Measurements from ENCODE around the gene DDA1. TPM values are rescaled to one million over a fixed set of nuclear protein-coding genes. Genes with fewer than 3 reads are reported as not detected.

DDA1 gene
- total and polyA plus RNA-seq, 9 of the 15 experiments (the other 6 are each of a cell fraction or from before 2014, with no cell fraction given): 1.4 to 83.8 (median 33.8) TPM

DNA sequence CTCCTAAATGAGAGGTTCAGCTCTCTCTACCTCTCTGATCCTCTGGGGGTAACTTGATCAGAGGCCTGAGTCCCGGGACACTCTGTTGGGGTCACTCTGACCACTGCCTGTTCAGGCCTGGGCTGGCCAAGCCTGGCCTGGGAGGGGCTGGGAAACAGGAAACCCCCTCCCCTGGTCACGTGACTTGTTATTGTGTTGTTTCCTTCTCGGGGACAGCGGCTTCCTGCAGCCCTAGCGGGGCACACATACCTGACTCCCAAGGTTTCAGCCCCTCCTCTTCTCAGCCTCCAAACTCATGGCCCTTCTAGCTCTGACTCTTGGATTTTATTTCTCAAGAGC lies 44.8 kb upstream of the DDA1 start, which contains the start of gene USHBP1 (continued):
- TF ChIP-seq, protein P1, sequence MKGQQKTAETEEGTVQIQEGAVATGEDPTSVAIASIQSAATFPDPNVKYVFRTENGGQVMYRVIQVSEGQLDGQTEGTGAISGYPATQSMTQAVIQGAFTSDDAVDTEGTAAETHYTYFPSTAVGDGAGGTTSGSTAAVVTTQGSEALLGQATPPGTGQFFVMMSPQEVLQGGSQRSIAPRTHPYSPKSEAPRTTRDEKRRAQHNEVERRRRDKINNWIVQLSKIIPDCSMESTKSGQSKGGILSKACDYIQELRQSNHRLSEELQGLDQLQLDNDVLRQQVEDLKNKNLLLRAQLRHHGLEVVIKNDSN (CRISPR knock-in tag; IDR thresholded peaks at IDR 0.05): peak; percentile 58; the same call in 1 of the 2 replicates
- TF ChIP-seq TOE1 (IDR thresholded peaks at IDR 0.05; ENCODE audit: borderline replicate concordance): peak; percentile 73
- no peak for TF ChIP-seq TOE1 (CRISPR knock-in tag; IDR thresholded peaks at IDR 0.05; ENCODE audit: borderline replicate concordance, low read depth)
- TF ChIP-seq CBFA2T2 (conservative IDR thresholded peaks at IDR 0.05): peak; percentile 48

DNA sequence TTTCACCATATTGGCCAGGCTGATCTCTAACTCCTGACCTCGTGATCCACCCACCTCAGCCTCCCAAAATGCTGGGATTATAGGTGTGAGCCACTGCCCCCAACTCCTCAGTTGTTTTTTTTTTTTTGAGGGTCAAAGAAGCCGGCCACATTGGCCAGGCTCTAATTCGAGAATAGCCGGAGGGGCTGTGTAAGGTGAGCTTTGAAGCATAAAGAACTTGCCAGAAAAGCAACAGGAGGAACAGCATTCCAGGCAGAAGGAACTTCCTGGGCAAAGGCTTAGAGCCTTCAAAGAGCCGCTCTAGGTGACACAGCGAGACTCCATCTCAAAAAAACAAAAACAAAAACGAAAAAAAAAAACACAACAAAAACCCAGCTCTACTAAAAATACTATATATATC lies 43.3 kb upstream of the DDA1 start:
- H3K4me1 ChIP-seq (replicated peaks in 1 of 2; ENCODE audit: control insufficient read depth in 2 of 2, insufficient read depth in 2 of 2, low read length in 2 of 2): peaks cover 3 to 23% of the 10 kb centered on the region in 2 experiments; a peak in 3 of 5 replicates
- peaks cover 19% of the 10 kb centered on the region for H3K79me2 ChIP-seq (ENCODE audit: control insufficient read depth, insufficient read depth, low read length)
- H4K20me1 ChIP-seq (replicated peaks; ENCODE audit: control insufficient read depth, insufficient read depth, low read length): no peaks in the 10 kb centered on the region
- H3K36me3 ChIP-seq (ENCODE audit: control insufficient read depth, insufficient read depth, low read length): peaks cover 16% of the 10 kb centered on the region; the same call in 2 of the 3 replicates
- H3K9me1 ChIP-seq (ENCODE audit: control insufficient read depth, insufficient read depth, low read length): no peaks in the 10 kb centered on the region
- H3K4me3 ChIP-seq: no peak overlapping the region
- in situ Hi-C loops (cut with MboI): no loop called here
- no peak overlapping the region for H3K27ac ChIP-seq (ENCODE audit: extremely low read depth, low read depth, low read length)
- intact Hi-C loops (cut with micrococcal nuclease): loop anchor here (5.0 kb wide), 1 partner anchor 39 kb away; the partner anchor contains the start of gene OCEL1
- TF ChIP-seq, protein P2, sequence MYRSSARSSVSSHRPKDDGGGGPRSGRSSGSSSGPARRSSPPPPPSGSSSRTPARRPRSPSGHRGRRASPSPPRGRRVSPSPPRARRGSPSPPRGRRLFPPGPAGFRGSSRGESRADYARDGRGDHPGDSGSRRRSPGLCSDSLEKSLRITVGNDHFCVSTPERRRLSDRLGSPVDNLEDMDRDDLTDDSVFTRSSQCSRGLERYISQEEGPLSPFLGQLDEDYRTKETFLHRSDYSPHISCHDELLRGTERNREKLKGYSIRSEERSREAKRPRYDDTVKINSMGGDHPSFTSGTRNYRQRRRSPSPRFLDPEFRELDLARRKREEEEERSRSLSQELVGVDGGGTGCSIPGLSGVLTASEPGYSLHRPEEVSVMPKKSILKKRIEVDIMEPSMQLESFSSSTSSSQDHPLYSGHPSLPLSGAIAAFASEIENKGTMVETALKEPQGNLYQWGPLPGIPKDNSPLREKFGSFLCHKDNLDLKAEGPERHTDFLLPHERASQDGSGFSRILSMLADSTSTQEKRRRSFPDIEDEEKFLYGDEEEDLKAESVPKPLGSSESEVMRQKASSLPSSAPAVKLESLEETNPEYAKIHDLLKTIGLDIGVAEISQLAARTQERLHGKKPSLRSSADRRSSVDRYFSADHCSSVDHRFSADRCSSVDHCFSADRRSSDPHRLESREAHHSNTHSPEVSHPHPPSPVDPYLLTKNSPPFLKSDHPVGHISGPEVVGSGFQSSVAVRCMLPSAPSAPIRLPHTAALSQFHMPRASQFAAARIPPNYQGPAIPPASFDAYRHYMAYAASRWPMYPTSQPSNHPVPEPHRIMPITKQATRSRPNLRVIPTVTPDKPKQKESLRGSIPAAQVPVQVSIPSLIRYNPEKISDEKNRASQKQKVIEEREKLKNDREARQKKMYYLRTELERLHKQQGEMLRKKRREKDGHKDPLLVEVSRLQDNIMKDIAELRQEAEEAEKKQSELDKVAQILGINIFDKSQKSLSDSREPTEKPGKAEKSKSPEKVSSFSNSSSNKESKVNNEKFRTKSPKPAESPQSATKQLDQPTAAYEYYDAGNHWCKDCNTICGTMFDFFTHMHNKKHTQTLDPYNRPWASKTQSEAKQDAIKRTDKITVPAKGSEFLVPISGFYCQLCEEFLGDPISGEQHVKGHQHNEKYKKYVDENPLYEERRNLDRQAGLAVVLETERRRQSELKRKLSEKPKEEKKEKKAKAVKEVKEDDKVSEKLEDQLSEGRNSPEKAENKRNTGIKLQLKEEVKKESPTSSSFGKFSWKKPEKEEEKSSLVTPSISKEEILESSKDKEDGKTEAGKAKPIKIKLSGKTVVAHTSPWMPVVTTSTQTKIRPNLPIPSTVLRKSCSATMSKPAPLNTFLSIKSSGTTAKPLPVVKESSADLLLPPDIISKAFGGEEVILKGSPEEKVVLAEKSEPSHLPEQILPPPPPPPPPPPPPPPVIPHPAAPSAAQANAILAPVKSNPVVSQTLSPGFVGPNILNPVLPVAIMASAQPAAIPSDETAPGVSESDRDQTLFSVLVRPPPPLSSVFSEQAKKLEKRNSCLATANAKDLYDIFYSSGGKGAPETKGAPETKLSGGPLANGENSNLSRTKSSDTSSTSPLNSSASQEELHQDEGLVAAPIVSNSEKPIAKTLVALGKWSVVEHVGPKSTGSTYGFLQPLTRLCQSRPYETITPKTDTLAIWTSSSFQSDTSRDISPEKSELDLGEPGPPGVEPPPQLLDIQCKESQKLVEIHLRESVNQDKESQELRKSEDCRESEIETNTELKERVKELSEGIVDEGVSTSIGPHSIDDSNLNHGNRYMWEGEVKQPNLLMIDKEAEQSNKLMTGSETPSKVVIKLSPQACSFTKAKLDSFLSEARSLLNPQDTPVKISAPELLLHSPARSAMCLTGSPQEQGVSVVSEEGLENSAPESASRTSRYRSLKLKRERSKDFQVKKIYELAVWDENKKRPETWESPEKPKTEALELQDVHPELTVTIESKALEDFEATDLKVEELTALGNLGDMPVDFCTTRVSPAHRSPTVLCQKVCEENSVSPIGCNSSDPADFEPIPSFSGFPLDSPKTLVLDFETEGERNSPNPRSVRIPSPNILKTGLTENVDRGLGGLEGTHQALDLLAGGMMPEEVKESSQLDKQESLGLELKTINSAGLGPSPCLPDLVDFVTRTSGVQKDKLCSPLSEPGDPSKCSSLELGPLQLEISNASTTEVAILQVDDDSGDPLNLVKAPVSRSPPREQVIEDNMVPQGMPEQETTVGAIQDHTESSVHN (IDR thresholded peaks at IDR 0.05; ENCODE audit: borderline replicate concordance in 1 of 2, low read depth in 1 of 2): no peak
- TF ChIP-seq, protein P3, sequence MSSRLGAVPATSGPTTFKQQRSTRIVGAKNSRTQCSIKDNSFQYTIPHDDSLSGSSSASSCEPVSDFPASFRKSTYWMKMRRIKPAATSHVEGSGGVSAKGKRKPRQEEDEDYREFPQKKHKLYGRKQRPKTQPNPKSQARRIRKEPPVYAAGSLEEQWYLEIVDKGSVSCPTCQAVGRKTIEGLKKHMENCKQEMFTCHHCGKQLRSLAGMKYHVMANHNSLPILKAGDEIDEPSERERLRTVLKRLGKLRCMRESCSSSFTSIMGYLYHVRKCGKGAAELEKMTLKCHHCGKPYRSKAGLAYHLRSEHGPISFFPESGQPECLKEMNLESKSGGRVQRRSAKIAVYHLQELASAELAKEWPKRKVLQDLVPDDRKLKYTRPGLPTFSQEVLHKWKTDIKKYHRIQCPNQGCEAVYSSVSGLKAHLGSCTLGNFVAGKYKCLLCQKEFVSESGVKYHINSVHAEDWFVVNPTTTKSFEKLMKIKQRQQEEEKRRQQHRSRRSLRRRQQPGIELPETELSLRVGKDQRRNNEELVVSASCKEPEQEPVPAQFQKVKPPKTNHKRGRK (tag; IDR thresholded peaks at IDR 0.05): 0 out of 2 replicates have a peak, but pooled peaks have one; percentile 13
- ATAC-seq: no peak
- 69% methylated on average over 7 of the region's 7 CpGs for WGBS (ENCODE audit: insufficient coverage, low coverage, missing lambda C conversion rate)
- no peaks in the 10 kb centered on the region for H3K27me3 ChIP-seq (ENCODE audit: control insufficient read depth in 2 of 2, insufficient read depth in 2 of 2, low read length in 2 of 2)
- FAIRE-seq: no peak
- no peak overlapping the region; a peak in 1 of 4 replicates for H3K9ac ChIP-seq (ENCODE audit: insufficient read depth in 1 of 2, low read depth in 2 of 2, low read length in 2 of 2)
- ChIA-PET POLR2A (interaction anchor here (0.9 to 2.7 kb wide), 7 partner anchors 8 to 39 kb away, joined by 3 to 12 read pairs (median 5); partner anchors contain the start of gene ANKLE1), CTCF (ENCODE audit: low intra/inter-chr PET ratio) (no interaction called here)
- H2AFZ ChIP-seq (ENCODE audit: low read depth, low read length): peak overlapping the region; percentile 73
- no TSS peak for BruUV-seq (replicated peaks)
- H3K4me2 ChIP-seq (ENCODE audit: insufficient read depth, low read length): no peak overlapping the region
- no peaks in the 10 kb centered on the region for H3K9me3 ChIP-seq (replicated peaks; ENCODE audit: control insufficient read depth, insufficient read depth, low read depth, low read length)
- no peak for DNase-seq (ENCODE audit: extremely low read depth in 1 of 4, low spot score in 3 of 4)

All from K562 (cell line).